Stimulated activated CD8-positive, alpha-beta memory T cell treated with anti-CD3 and anti-CD28 coated beads, Interleukin-15, amount 100 ng/mL, for 4 hours (primary cell): ENCODE results near the gene PLXNA4.

Source experiments
- DNase-seq, 2 donors: peaks; one replicate each; pipeline ENCODE4 v3.0.0-alpha.2; 2020; ENCODE audit warnings: low read depth in 2 of 2

PLXNA4 gene

GRCh38 chr7:132353936-132354335 is 222.3 kb downstream of the PLXNA4 start:
- DNase-seq, result no peak

- no peak for DNase-seq
These were observed 223.5 kb downstream of the PLXNA4 start for GRCh38 chr7:132352800-132353199.

GRCh38 chr7:132351954-132352499 is 224.2 kb downstream of the PLXNA4 start:
- no peak for DNase-seq

DNA sequence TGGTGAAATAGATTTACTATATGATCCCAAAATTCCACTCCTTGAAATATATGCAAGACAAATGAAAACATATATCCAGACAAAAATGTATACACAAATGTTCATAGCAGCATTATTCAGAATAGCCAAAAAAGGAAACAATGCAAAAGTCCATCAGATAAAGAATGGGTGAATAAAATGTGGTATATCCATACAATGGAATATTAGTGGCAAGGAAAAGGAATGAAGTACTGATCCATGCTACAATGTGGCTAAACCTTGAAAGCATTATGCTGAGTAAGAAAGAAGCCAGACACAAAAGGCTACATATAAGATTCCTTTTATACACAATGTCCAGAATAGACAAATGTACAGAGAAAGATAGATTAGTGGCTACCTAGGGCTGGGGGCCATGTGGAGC is 225.5 kb downstream of the PLXNA4 start:
- DNase-seq, result no peak

- DNase-seq, result no peak
These were observed 227.2 kb downstream of the PLXNA4 start for GRCh38 chr7:132349075-132349474.

DNA sequence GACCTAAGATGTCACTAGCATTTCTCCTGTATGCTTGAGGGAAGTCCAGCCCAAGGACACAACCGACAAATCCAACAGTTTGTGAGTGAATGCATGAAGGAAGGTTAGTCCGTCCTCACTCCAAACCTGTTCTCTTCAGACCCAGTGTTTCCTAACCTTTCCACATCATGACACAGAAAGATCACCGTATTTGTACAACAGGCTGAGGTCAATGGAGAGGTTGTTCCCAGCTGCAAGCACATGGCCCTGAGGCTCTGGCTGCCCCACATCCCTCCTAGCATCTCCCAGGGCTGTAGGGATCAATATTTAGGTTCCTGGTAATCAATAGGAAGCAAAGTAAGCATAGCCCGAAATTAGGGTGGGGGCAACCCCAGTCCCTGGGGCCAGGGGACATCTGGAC is 227.9 kb downstream of the PLXNA4 start:
- no peak for DNase-seq

DNA sequence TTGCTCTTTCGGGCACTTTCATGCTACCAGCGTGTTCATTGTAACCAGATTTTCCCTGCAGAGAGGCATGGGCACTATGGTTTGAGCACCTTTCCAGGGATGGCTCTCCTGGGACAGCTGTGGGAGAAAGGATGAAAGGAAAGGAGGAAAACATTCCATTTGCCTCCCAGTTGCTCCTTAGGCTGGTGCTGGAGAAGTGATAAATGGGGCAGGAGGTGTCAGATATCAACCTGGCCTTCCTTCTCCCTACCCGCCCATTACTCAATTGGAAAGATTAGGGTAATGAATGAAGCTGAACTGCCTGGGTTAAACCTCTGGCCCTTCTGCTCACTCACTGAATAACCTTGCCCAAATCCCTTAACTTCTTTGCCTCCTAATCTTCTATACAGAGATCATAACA is 228.4 kb downstream of the PLXNA4 start:
- no peak for DNase-seq

GRCh38 chr7:132347123-132347522 is 229.1 kb downstream of the PLXNA4 start:
- DNase-seq, result no peak

DNA sequence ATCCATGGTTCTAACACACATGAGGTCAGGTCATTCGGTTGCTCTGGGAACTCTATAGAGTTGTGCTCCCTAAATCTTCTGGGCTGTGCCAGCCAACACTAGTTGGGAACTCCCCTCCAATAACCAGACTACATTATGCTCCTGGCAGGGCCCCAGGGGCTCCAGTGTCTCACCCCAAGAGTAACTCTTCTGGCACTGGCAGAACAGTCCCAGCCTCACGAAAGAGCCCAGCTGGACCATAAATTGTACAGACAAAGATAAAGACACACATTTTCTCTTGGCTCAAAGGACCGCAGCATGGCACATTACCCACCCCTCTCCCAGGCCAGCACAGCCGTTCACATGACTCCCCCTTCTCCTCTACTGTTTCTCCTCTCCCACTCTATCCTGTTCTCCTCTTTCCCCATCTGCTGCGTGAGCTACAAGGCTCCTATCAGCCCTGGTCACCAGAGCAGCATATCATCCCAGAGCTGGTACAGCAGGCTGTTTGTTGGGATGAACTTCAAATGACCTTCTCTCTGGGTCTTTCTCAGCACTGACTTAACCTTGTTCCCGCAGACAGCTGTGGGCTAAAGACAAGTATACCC is 230.6 kb downstream of the PLXNA4 start:
- no peak for DNase-seq

DNA sequence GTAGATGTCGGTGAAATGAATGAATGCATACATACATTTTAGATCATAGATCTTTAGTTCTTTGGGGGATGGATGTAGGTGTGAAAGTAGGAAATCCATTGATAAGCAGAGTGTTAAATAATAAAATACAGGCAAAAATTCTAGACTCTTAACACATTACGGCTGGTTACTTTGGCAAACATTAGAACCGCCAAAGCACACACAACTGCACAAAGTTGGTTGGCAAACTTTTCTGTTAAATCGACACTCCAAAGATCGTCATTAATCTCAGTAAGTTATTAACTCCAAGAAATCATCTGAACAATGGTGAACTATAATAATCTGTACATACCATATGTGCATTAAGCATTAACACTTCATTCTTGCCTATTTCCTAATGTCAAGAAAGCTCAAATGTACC is 231.2 kb downstream of the PLXNA4 start:
- DNase-seq, result no peak

DNA sequence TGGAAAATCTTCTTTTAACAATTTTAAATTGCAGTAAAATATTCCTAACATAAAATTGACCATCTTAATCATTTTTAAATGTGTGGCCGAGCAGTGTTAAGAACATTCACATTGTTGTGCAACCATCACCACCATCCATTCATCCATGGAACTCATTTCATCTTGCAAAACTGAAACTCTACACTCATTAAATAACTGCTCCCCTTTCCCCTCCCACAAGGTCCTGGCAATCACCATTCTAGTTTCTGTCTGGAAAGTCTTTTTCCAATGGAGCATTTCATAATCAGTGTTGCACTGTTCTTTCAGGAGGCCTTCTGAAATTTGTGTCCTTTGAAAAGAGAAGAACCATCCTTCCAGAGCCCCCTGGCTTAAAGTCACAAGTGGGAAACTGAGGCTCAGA is 233.1 kb downstream of the PLXNA4 start:
- DNase-seq, result no peak

- no peak for DNase-seq
These were observed 238.7 kb downstream of the PLXNA4 start for GRCh38 chr7:132337450-132338080.

GRCh38 chr7:132336797-132337196 is 239.5 kb downstream of the PLXNA4 start:
- no peak for DNase-seq

- DNase-seq, result no peak
These were observed 243.0 kb downstream of the PLXNA4 start for GRCh38 chr7:132333301-132333700.

GRCh38 chr7:132328760-132329159 is 247.5 kb downstream of the PLXNA4 start:
- no peak for DNase-seq

DNA sequence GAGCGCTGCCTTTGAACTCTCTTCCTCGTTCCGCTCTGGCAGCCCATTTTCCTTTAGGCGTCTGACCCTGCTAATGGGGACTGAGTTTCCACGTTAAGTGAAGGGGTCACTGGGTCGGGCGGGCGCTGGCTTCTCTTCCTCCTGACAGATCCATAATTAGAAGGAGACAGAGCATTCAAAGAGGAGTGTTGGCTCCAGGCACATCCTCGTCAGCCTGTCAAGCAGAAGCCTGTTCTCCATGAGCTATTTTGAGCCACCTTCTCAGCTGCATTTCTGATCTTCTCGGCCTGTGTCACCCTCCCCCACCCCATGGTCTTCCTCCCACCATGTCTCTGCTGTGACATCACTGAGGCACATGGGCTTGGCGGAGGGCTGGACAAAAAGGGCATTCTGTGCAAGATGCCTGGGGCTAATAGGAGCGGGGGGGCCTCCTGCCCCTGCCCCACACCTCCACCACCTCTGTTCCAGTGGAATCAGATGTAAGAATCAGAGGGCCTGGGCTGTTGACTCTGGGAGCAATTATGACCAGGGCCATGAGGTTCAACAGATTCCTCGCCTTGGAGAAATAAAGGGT is 248.1 kb downstream of the PLXNA4 start:
- no peak for DNase-seq

GRCh38 chr7:132326878-132327589 is 249.2 kb downstream of the PLXNA4 start:
- no peak for DNase-seq

DNA sequence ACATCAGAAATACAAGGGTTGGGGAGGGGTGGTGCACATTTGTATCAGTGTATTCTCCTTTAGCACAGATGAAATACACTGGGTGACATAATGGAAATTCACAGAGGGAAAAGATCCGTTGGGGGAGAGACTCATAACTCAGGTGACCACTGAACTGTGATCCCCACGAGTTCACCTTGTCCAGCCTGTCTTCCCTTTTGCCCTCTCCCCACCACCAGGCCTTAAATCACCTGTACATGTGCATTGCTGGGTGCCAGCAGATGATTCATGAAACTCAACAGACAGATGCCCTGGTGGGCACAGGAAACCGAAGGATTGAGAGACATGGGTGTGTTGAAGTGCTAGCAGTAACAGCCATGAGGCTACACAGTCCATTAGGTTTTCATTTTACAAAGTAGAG is 253.3 kb downstream of the PLXNA4 start:
- no peak for DNase-seq

DNA sequence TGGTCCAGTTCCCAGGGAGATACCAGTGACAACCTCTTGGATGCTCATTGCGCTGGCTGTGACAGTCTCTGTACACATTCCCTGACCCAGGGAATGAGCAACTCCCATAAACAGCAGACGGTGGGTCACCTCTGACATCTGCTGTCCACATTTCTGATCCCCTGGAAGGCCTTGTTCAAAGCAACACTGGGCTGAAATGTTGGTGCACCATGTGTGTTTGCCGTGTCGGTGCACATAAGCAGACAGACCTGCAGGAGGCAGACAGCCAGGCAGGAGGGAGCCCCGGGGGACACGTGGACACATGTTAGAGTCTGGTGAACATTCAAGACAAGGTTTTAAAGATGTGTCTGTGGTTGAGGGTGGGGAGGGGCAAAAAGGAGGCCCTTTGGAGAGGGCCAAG is 254.9 kb downstream of the PLXNA4 start:
- no peak for DNase-seq

DNA sequence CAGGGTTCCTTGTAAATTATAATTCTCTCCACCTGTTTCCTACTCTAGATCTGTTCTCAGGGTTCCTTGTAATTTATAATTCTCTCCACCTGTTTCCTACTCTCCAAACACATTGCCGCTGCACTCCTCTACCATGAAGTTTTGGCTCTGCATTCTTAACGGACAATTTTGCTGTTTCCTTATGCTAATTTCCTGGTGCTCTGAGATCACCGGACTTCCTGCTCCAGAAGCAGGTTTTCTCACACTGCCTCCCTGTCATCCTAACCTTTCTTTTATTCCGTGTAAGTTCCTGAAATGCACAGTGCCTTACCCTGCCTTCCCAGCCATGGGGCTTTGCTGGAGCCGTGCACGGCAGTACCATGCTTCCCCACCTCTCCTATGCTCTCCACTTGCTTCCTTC is 256.8 kb downstream of the PLXNA4 start:
- no peak for DNase-seq

DNA sequence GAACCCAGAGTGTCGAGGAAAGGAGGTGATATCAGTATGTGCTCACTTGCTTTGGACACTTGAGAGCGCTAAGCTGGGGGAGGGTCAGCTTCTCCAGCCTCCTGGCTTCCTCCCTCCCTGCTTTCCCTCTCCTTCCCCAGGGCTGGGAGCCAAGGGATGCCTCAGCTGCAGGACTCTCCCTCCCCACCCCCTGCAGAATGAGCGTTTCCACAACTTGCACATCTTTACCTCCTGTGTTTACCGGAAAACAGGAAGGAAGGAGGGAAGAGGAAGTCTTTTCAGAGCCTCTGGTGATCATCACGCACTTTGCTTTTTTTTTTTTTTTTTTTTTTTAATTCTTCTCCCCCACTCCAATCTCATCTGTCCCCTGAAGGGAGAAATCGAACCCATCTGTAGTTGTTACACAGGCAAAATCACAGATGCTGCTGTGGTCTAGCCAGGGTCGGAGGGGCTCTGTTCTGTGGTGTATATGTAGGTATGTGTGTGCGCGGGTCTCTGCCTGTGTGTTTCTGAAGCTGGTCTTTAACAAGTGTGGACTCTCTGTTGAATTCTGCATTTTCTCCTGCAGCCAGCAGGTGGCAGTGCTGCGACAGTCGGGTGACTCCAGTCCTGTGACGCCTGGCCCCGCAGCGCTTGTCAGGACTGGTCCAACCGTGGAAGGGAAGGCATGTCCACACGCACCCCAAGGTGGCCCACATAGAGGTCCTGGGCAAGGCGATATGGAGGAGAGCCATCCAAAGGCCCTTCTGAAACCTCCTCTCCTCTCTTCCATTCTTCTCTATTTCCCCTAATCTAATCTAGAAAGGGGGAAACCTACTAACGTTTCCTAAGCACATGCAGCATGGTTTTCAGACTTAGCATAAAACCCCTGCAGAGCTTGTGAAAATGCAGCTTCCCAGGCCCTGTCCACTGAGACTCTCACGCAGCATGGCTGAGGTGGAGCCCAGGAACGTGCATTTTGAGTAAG is 257.6 kb downstream of the PLXNA4 start:
- DNase-seq, result peak; percentile 37 to 40
